ENCODE results near the gene STAC. TPM values are rescaled to one million over a fixed set of nuclear protein-coding genes. Genes with fewer than 3 reads are reported as not detected.
"Not testable (repeated sequence)": the region's sequence is repeated elsewhere in the genome, so short reads cannot be mapped to it uniquely, and the experiment has no call there.

The STAC gene
- total and polyA plus RNA-seq, 2 donors (not counting 3 experiments of a cell fraction or from before 2014, with no cell fraction given) = 0.03 to 0.88 TPM

DNA sequence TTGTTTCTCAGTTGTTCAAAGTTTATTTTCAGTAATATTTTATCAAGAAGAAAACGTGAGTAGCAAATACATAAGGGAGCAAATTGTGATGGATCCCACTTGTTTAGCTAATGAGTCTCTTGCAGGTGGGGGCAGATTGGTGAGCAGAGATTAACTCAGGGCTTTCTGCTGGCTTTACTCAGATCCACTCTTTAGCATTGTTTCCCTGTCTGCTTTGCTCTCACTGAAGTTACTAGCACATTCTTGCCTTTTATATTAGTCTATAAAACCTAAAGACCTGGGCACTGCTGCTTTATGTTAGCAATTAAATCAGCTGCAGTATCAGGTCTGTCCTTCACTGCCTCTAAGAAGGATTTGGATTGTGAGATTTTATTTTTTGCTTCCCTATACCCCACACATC lies 71.5 kb downstream of the STAC start:
- CTCF ChIA-PET = no interaction called here
- no peak overlapping the region for H3K4me3 ChIP-seq (replicated peaks in 1 of 3; ENCODE audit: insufficient read depth in 1 of 3, low read depth in 1 of 3, low read length in 3 of 3)
- BruUV-seq (replicated peaks) = no TSS peak
- no peaks in the 10 kb centered on the region for H4K20me1 ChIP-seq (replicated peaks; ENCODE audit: control insufficient read depth, extremely low read depth, insufficient read depth, low read length)
- FAIRE-seq (no peak), DNase-seq (ENCODE audit: low read depth, low spot score) (no peak)
- no peaks in the 10 kb centered on the region for H3K9me3 ChIP-seq (replicated peaks; ENCODE audit: control insufficient read depth, insufficient read depth, low read length)
- no peak overlapping the region for H3K4me2 ChIP-seq (ENCODE audit: insufficient read depth, low read length)
- POLR2A ChIA-PET = no interaction called here
- H3K4me1 ChIP-seq (ENCODE audit: control insufficient read depth, extremely low read depth, insufficient read depth, low read length) = no peaks in the 10 kb centered on the region
- H3K36me3 ChIP-seq (ENCODE audit: control insufficient read depth in 2 of 2, extremely low read depth in 1 of 2, insufficient read depth in 2 of 2, low read length in 2 of 2) = no peaks in the 10 kb centered on the region
- TF ChIP-seq POLR2A (IDR thresholded peaks at IDR 0.05; ENCODE audit: low read depth, low read length) (no peak), MYC (IDR thresholded peaks at IDR 0.05; ENCODE audit: low read depth, low read length) (no peak)
- H3K27ac ChIP-seq (ENCODE audit: insufficient read depth, low read depth, low read length) = no peak overlapping the region
- intact Hi-C loops (cut with micrococcal nuclease) = no loop called here
- no peaks in the 10 kb centered on the region for H3K79me2 ChIP-seq (ENCODE audit: control insufficient read depth, insufficient read depth, low read length)
- dilution Hi-C loops (cut with MboI; ENCODE audit: extremely low pct_ligation_motif_present, low sequenced_read_pairs) = no loop called here
- H3K9ac ChIP-seq (replicated peaks; ENCODE audit: extremely low read depth, insufficient read depth, low read length) = no peak overlapping the region
- no peak overlapping the region for H2AFZ ChIP-seq (ENCODE audit: low read depth, low read length)
- no peaks in the 10 kb centered on the region for H3K27me3 ChIP-seq (ENCODE audit: control insufficient read depth in 2 of 2, insufficient read depth in 2 of 2, low read length in 2 of 2)
- H3K9me1 ChIP-seq (replicated peaks; ENCODE audit: control insufficient read depth, extremely low read depth, insufficient read depth, low read length) = no peaks in the 10 kb centered on the region

DNA sequence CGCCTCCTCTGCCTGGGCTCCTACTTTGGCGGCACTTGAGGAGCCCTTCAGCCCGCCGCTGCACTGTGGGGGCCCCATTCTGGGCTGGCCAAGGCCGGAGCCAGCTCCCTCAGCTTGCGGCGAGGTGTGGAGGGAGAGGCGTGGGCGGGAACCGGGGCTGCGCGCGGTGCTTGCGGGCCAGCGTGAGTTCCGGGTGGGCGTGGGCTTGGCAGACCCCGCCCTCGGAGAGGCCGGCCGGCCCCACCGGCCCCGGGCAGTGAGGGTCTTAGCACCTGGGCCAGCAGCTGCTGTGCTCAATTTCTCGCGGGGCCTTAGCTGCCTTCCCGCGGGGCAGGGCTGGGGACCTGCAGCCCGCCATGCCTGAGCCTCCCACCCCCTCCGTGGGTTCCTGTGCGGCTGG lies 72.9 kb downstream of the STAC start:
- CTCF ChIA-PET; H3K4me3 ChIP-seq (replicated peaks in 1 of 3; ENCODE audit: insufficient read depth in 1 of 3, low read depth in 1 of 3, low read length in 3 of 3); H3K27me3 ChIP-seq (ENCODE audit: control insufficient read depth in 2 of 2, insufficient read depth in 2 of 2, low read length in 2 of 2); H3K4me2 ChIP-seq (ENCODE audit: insufficient read depth, low read length); H3K36me3 ChIP-seq (ENCODE audit: control insufficient read depth in 2 of 2, extremely low read depth in 1 of 2, insufficient read depth in 2 of 2, low read length in 2 of 2); dilution Hi-C loops (cut with MboI; ENCODE audit: extremely low pct_ligation_motif_present, low sequenced_read_pairs); H3K27ac ChIP-seq (ENCODE audit: insufficient read depth, low read depth, low read length); POLR2A ChIA-PET; intact Hi-C loops (cut with micrococcal nuclease); H3K79me2 ChIP-seq (ENCODE audit: control insufficient read depth, insufficient read depth, low read length); H3K4me1 ChIP-seq (ENCODE audit: control insufficient read depth, extremely low read depth, insufficient read depth, low read length); DNase-seq (ENCODE audit: low read depth, low spot score); H2AFZ ChIP-seq (ENCODE audit: low read depth, low read length); H3K9me1 ChIP-seq (replicated peaks; ENCODE audit: control insufficient read depth, extremely low read depth, insufficient read depth, low read length); H3K9me3 ChIP-seq (replicated peaks; ENCODE audit: control insufficient read depth, insufficient read depth, low read length); H3K9ac ChIP-seq (replicated peaks; ENCODE audit: extremely low read depth, insufficient read depth, low read length); FAIRE-seq; H4K20me1 ChIP-seq (replicated peaks; ENCODE audit: control insufficient read depth, extremely low read depth, insufficient read depth, low read length); BruUV-seq (replicated peaks): not testable (repeated sequence)

DNA sequence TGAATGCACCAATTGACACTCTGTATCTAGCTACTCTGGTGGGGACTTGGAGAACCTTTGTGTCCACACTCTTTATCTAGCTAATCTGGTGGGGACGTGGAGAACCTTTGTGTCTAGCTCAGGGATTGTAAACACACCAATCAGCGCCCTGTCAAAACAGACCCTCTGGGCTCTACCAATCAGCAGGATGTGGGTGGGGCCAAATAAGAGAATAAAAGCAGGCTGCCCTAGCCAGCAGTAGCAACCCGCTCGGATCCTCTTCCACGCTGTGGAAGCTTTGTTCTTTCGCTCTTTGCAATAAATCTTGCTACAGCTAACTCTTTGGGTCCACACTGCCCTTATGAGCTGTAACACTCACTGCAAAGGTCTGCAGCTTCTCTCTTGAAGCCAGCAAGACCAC lies 73.6 kb downstream of the STAC start:
- H3K27ac ChIP-seq (ENCODE audit: insufficient read depth, low read depth, low read length); POLR2A ChIA-PET; dilution Hi-C loops (cut with MboI; ENCODE audit: extremely low pct_ligation_motif_present, low sequenced_read_pairs); intact Hi-C loops (cut with micrococcal nuclease); H3K9me3 ChIP-seq (replicated peaks; ENCODE audit: control insufficient read depth, insufficient read depth, low read length); H3K4me2 ChIP-seq (ENCODE audit: insufficient read depth, low read length); H3K36me3 ChIP-seq (ENCODE audit: control insufficient read depth in 2 of 2, extremely low read depth in 1 of 2, insufficient read depth in 2 of 2, low read length in 2 of 2); H2AFZ ChIP-seq (ENCODE audit: low read depth, low read length); CTCF ChIA-PET; FAIRE-seq; BruUV-seq (replicated peaks); H4K20me1 ChIP-seq (replicated peaks; ENCODE audit: control insufficient read depth, extremely low read depth, insufficient read depth, low read length); H3K27me3 ChIP-seq (ENCODE audit: control insufficient read depth in 2 of 2, insufficient read depth in 2 of 2, low read length in 2 of 2); H3K4me3 ChIP-seq (replicated peaks in 1 of 3; ENCODE audit: insufficient read depth in 1 of 3, low read depth in 1 of 3, low read length in 3 of 3); H3K9ac ChIP-seq (replicated peaks; ENCODE audit: extremely low read depth, insufficient read depth, low read length); DNase-seq (ENCODE audit: low read depth, low spot score); H3K79me2 ChIP-seq (ENCODE audit: control insufficient read depth, insufficient read depth, low read length); H3K9me1 ChIP-seq (replicated peaks; ENCODE audit: control insufficient read depth, extremely low read depth, insufficient read depth, low read length); H3K4me1 ChIP-seq (ENCODE audit: control insufficient read depth, extremely low read depth, insufficient read depth, low read length): not testable (repeated sequence)

Data from endothelial cell of umbilical vein (primary cell).